HL-60 (cell line): Measurements from ENCODE around the gene SDR42E2.

Experiments
- CTCF ChIP-seq: IDR thresholded peaks from one replicate; pipeline ENCODE4 v1.5.1; 2011; ENCODE audit warnings: low read length, control low read depth, inconsistent platforms; ENCODE audit not compliant: insufficient read depth
- GABPA ChIP-seq: IDR thresholded peaks from 2 replicates; pipeline ENCODE4 v1.6.1; 2012; ENCODE audit warnings: low read depth
- POLR2AphosphoS5 ChIP-seq: IDR thresholded peaks from 2 replicates; pipeline ENCODE4 v1.6.1; 2012; ENCODE audit warnings: low read depth
- REST ChIP-seq: IDR thresholded peaks from 2 replicates; pipeline ENCODE4 v1.6.1; 2012; ENCODE audit warnings: low read depth; ENCODE audit not compliant: insufficient replicate concordance

- TF ChIP-seq CTCF (no peak), REST (no peak), POLR2AphosphoS5 (no peak), GABPA (no peak)
Observed at GRCh38 chr16:22222006-22222405, 59.7 kb downstream of the SDR42E2 start.
